Activated CD8-positive, alpha-beta memory T cell treated with anti-CD3 and anti-CD28 coated beads for 4 hours (primary cell): ENCODE data around the gene OR51A7.
"Not testable (repeated sequence)": the region's sequence is repeated elsewhere in the genome, so short reads cannot be mapped to it uniquely, and the experiment has no call there.

Source experiments
- DNase-seq, 2 donors: peaks; one replicate each; pipeline ENCODE4 v3.0.0-alpha.2; 2020; ENCODE audit warnings: low read depth in 2 of 2

Gene OR51A7

GRCh38 chr11:4903484-4903883 lies at the start of gene OR51A7:
TSS of gene OR51A7 (plus strand) at chr11:4903783. CDS start at chr11:4907370, 3,587 bp downstream.
- no peak for DNase-seq

- DNase-seq, result not testable (repeated sequence)
Measured at GRCh38 chr11:4854286-4854685, 49.3 kb upstream of the OR51A7 start.

- no peak for DNase-seq
Measured at GRCh38 chr11:4862447-4863236, 40.9 kb upstream of the OR51A7 start.

GRCh38 chr11:4863876-4864275 lies 39.7 kb upstream of the OR51A7 start:
- no peak for DNase-seq

- DNase-seq, result no peak
Measured at GRCh38 chr11:4865855-4866254, 37.7 kb upstream of the OR51A7 start.

GRCh38 chr11:4881188-4881587 lies 22.4 kb upstream of the OR51A7 start:
- no peak for DNase-seq

- no peak for DNase-seq
Measured at GRCh38 chr11:4881860-4882500, 21.6 kb upstream of the OR51A7 start, which contains the start of gene OR51T1. TSS of gene OR51T1 (plus strand) at chr11:4881900. CDS start at chr11:4881900, 0 bp downstream.

- DNase-seq, result no peak
Measured at GRCh38 chr11:4882543-4882942, 21.0 kb upstream of the OR51A7 start.

- no peak for DNase-seq
Measured at GRCh38 chr11:4884361-4884760, 19.2 kb upstream of the OR51A7 start.

GRCh38 chr11:4886186-4886585 lies 17.4 kb upstream of the OR51A7 start:
- DNase-seq, result no peak

GRCh38 chr11:4887591-4887990 lies 16.0 kb upstream of the OR51A7 start:
- no peak for DNase-seq

GRCh38 chr11:4890279-4890678 lies 13.3 kb upstream of the OR51A7 start:
- DNase-seq, result no peak

GRCh38 chr11:4891996-4892640 lies 11.5 kb upstream of the OR51A7 start:
- no peak for DNase-seq

GRCh38 chr11:4916581-4916980 lies 13.0 kb downstream of the OR51A7 start:
- DNase-seq, result no peak

- DNase-seq, result no peak
Measured at GRCh38 chr11:4919250-4919649, 15.7 kb downstream of the OR51A7 start, which contains the start of gene OR51G2. TSS of gene OR51G2 (minus strand) at chr11:4919350. CDS start at chr11:4915663, 3,687 bp downstream.

GRCh38 chr11:4921796-4922195 lies 18.2 kb downstream of the OR51A7 start:
- DNase-seq, result no peak

GRCh38 chr11:4922304-4922703 lies 18.7 kb downstream of the OR51A7 start:
- DNase-seq, result no peak

GRCh38 chr11:4924239-4924638 lies 20.7 kb downstream of the OR51A7 start, which contains the start of gene OR51G1:
TSS of gene OR51G1 (minus strand) at chr11:4924339. CDS start at chr11:4924339, 0 bp downstream.
- no peak for DNase-seq

- no peak for DNase-seq
Measured at GRCh38 chr11:4926608-4927007, 23.0 kb downstream of the OR51A7 start.

- DNase-seq, result no peak
Measured at GRCh38 chr11:4932751-4933150, 29.2 kb downstream of the OR51A7 start.

- no peak for DNase-seq
Measured at GRCh38 chr11:4936745-4937144, 33.2 kb downstream of the OR51A7 start.

GRCh38 chr11:4947505-4947904 lies 43.9 kb downstream of the OR51A7 start, which contains the start of gene OR51A4:
TSS of gene OR51A4 (minus strand) at chr11:4947605. CDS start at chr11:4947100, 505 bp downstream.
- no peak for DNase-seq
